Hepatic stellate cell (primary cell): ENCODE data around the gene ZNF33A.
"Not testable (repeated sequence)": the region's sequence is repeated elsewhere in the genome, so short reads cannot be mapped to it uniquely, and the experiment has no call there.

Experiments
- DNase-seq: peaks from one replicate; pipeline ENCODE4 v3.0.0; 2011; ENCODE audit warnings: low spot score

Gene ZNF33A

GRCh38 chr10:38010119-38010903 is at the start of gene ZNF33A:
ZNF33A (plus strand) TSS chr10:38010675; CDS start chr10:38012342, 1,667 bp downstream.
- DNase-seq: peak; percentile 61

GRCh38 chr10:37965006-37965405 is 45.5 kb upstream of the ZNF33A start:
- no peak for DNase-seq

GRCh38 chr10:37972396-37972795 is 38.1 kb upstream of the ZNF33A start:
- DNase-seq: no peak

- peak; percentile 25 for DNase-seq
These were observed 35.0 kb upstream of the ZNF33A start for GRCh38 chr10:37975401-37975991.

- peak; percentile 93 for DNase-seq
These were observed 34.2 kb upstream of the ZNF33A start, which contains the start of gene ZNF25 for GRCh38 chr10:37976091-37976879. ZNF25 (minus strand) TSS chr10:37976647; CDS start chr10:37971722, 4,925 bp downstream.

GRCh38 chr10:37976880-37977203 is 33.6 kb upstream of the ZNF33A start:
- no peak for DNase-seq

GRCh38 chr10:37991655-37992054 is 18.8 kb upstream of the ZNF33A start:
- DNase-seq: no peak

- DNase-seq: no peak
These were observed 18.4 kb upstream of the ZNF33A start for GRCh38 chr10:37992083-37992482.

- not testable (repeated sequence) for DNase-seq
These were observed 11.6 kb upstream of the ZNF33A start for GRCh38 chr10:37998920-37999319.

- not testable (repeated sequence) for DNase-seq
These were observed 10.0 kb upstream of the ZNF33A start for GRCh38 chr10:38000474-38000873.

- DNase-seq: no peak
These were observed 7.4 kb upstream of the ZNF33A start for GRCh38 chr10:38003026-38003425.

GRCh38 chr10:38003588-38003987 is 6.9 kb upstream of the ZNF33A start:
- no peak for DNase-seq

- no peak for DNase-seq
These were observed 2.9 kb upstream of the ZNF33A start for GRCh38 chr10:38007551-38007950.

- no peak for DNase-seq
These were observed 2.5 kb upstream of the ZNF33A start for GRCh38 chr10:38007991-38008390.

GRCh38 chr10:38016354-38016753 is 5.9 kb downstream of the ZNF33A start:
- no peak for DNase-seq

GRCh38 chr10:38019124-38019523 is 8.6 kb downstream of the ZNF33A start:
- not testable (repeated sequence) for DNase-seq

GRCh38 chr10:38025283-38025682 is 14.8 kb downstream of the ZNF33A start:
- no peak for DNase-seq

GRCh38 chr10:38027986-38028385 is 17.5 kb downstream of the ZNF33A start:
- DNase-seq: no peak

GRCh38 chr10:38032886-38033285 is 22.4 kb downstream of the ZNF33A start:
- DNase-seq: no peak

- no peak for DNase-seq
These were observed 27.8 kb downstream of the ZNF33A start for GRCh38 chr10:38038107-38038931.

- DNase-seq: no peak
These were observed 28.4 kb downstream of the ZNF33A start for GRCh38 chr10:38038932-38039245.

- DNase-seq: no peak
These were observed 33.0 kb downstream of the ZNF33A start for GRCh38 chr10:38043516-38043915.
